Endothelial cell of hepatic sinusoid (primary cell): ENCODE results near the gene PLN.

Source experiments
- in situ Hi-C: cut with HindIII; loops from 2 replicates; pipeline ENCODE4 v1.10.0; 2017; ENCODE audit warnings: low sequenced_read_pairs

PLN gene

GRCh38 chr6:118536478-118536877, 11.6 kb upstream of the PLN start:
- in situ Hi-C loops: no loop called here

- in situ Hi-C loops: no loop called here
Observed at GRCh38 chr6:118537574-118537973, 10.5 kb upstream of the PLN start.

- in situ Hi-C loops: no loop called here
Observed at GRCh38 chr6:118542184-118542952, 5.7 kb upstream of the PLN start.

- in situ Hi-C loops: no loop called here
Observed at GRCh38 chr6:118544105-118544504, 4.0 kb upstream of the PLN start.

GRCh38 chr6:118546164-118546879, 1.8 kb upstream of the PLN start:
- in situ Hi-C loops: no loop called here

GRCh38 chr6:118546880-118547218, 1.2 kb upstream of the PLN start:
- in situ Hi-C loops: no loop called here

GRCh38 chr6:118548613-118549012, 517 bp downstream of the PLN start:
- in situ Hi-C loops: no loop called here

- in situ Hi-C loops: no loop called here
Observed at GRCh38 chr6:118551063-118552053, 3.3 kb downstream of the PLN start.

GRCh38 chr6:118553132-118553531, 5.0 kb downstream of the PLN start:
- in situ Hi-C loops: no loop called here

- in situ Hi-C loops: no loop called here
Observed at GRCh38 chr6:118554698-118555097, 6.6 kb downstream of the PLN start.

- in situ Hi-C loops: no loop called here
Observed at GRCh38 chr6:118558464-118559217, 10.5 kb downstream of the PLN start.

GRCh38 chr6:118559659-118560058, 11.6 kb downstream of the PLN start:
- in situ Hi-C loops: no loop called here

- in situ Hi-C loops: no loop called here
Observed at GRCh38 chr6:118562248-118562647, 14.2 kb downstream of the PLN start.

- in situ Hi-C loops: no loop called here
Observed at GRCh38 chr6:118562959-118563358, 14.9 kb downstream of the PLN start.

GRCh38 chr6:118565311-118565960, 17.3 kb downstream of the PLN start:
- in situ Hi-C loops: no loop called here

- in situ Hi-C loops: no loop called here
Observed at GRCh38 chr6:118567974-118568373, 19.9 kb downstream of the PLN start.

GRCh38 chr6:118569498-118569897, 21.4 kb downstream of the PLN start:
- in situ Hi-C loops: no loop called here

GRCh38 chr6:118571121-118571520, 23.0 kb downstream of the PLN start:
- in situ Hi-C loops: no loop called here

- in situ Hi-C loops: no loop called here
Observed at GRCh38 chr6:118574051-118574865, 26.2 kb downstream of the PLN start.
